CD14-positive monocyte (primary cell): Measurements from ENCODE around the gene TMEM242. TPM values are rescaled to one million over a fixed set of nuclear protein-coding genes. Genes with fewer than 3 reads are reported as not detected.

Source experiments
- DNase-seq, 3 donors: peaks; one replicate each; pipeline ENCODE4 v3.0.0-alpha.2; 2011 to 2022
- H2AFZ ChIP-seq: 2 replicates; pipeline ENCODE4 v1.6.0; 2012; ENCODE audit warnings: mild to moderate bottlenecking, low read depth, low read length, inconsistent platforms; ENCODE audit not compliant: insufficient read depth, poor library complexity, severe bottlenecking
- H3K27ac ChIP-seq, 2 donors: 1 replicate in 1 of 2; 2 replicates in 1 of 2; pipeline ENCODE4 v1.5.1; 2012 to 2013; ENCODE audit warnings: low read length in 2 of 2, control low read depth in 1 of 2, inconsistent platforms in 1 of 2, low read depth in 1 of 2, mild to moderate bottlenecking in 1 of 2
- H3K27me3 ChIP-seq, 2 donors: one replicate each; pipeline versions ENCODE4 v1.6.0 to v1.6.1; 2011 to 2013; ENCODE audit warnings: low read length in 2 of 2; ENCODE audit not compliant: control insufficient read depth in 2 of 2, insufficient read depth in 2 of 2
- H3K36me3 ChIP-seq, 2 donors: replicated peaks in 1 of 2; 1 replicate in 1 of 2; 2 replicates in 1 of 2; pipeline versions ENCODE4 v1.5.1 to v1.6.1; 2012 to 2013; ENCODE audit warnings: low read length in 2 of 2, control low read depth in 1 of 2, inconsistent platforms in 1 of 2, mild to moderate bottlenecking in 1 of 2; ENCODE audit not compliant: insufficient read depth in 2 of 2, control insufficient read depth in 1 of 2
- H3K4me1 ChIP-seq, 2 donors: 1 replicate in 1 of 2; 2 replicates in 1 of 2; pipeline versions ENCODE4 v1.5.1 to v1.6.1; 2012 to 2013; ENCODE audit warnings: low read length in 2 of 2, control low read depth in 1 of 2, inconsistent platforms in 1 of 2, mild to moderate bottlenecking in 1 of 2, moderate library complexity in 1 of 2; ENCODE audit not compliant: insufficient read depth in 2 of 2, control insufficient read depth in 1 of 2
- H3K4me2 ChIP-seq: replicated peaks from 2 replicates; pipeline ENCODE3; 2012; ENCODE audit warnings: low read length, moderate library complexity, mild to moderate bottlenecking; ENCODE audit not compliant: poor library complexity, severe bottlenecking; ENCODE audit errors: extremely low read depth
- H3K4me3 ChIP-seq, 3 experiments: fragments of 200-600 bp in 1 of 3; sonication (generic) in 1 of 3; replicated peaks in 1 of 3; 1 replicate in 2 of 3; 2 replicates in 1 of 3; pipeline ENCODE4 v1.5.1; 2011 to 2013; ENCODE audit warnings: low read length in 3 of 3, mild to moderate bottlenecking in 3 of 3, control low read depth in 2 of 3, low read depth in 2 of 3, inconsistent platforms in 1 of 3, moderate library complexity in 1 of 3
- H3K79me2 ChIP-seq: 2 replicates; pipeline ENCODE4 v1.6.0; 2012; ENCODE audit warnings: mild to moderate bottlenecking, control low read depth, inconsistent platforms, low read length, moderate library complexity; ENCODE audit not compliant: insufficient read depth
- H3K9ac ChIP-seq: 2 replicates; pipeline ENCODE4 v1.6.0; 2017; ENCODE audit warnings: low read length, mild to moderate bottlenecking; ENCODE audit not compliant: insufficient read depth, poor library complexity, severe bottlenecking
- H3K9me3 ChIP-seq, 2 donors: replicated peaks in 1 of 2; 1 replicate in 1 of 2; 2 replicates in 1 of 2; pipeline versions ENCODE4 v1.5.1 to v1.6.1; 2012 to 2013; ENCODE audit warnings: low read length in 2 of 2, control low read depth in 1 of 2; ENCODE audit not compliant: control insufficient read depth in 1 of 2, insufficient read depth in 1 of 2
- H4K20me1 ChIP-seq: 2 replicates; pipeline ENCODE4 v1.6.0; 2012; ENCODE audit warnings: mild to moderate bottlenecking, low read length, control low read depth, moderate library complexity; ENCODE audit not compliant: insufficient read depth
- H3K27ac Mint-ChIP-seq, 7 donors: one replicate each; pipeline ENCODE4 v1.8.0; 2020; ENCODE audit warnings: mild to moderate bottlenecking in 7 of 7, mixed read lengths in 7 of 7, moderate library complexity in 6 of 7, inconsistent platforms in 2 of 7
- H3K27me3 Mint-ChIP-seq, 3 donors: one replicate each; pipeline ENCODE4 v1.8.0; 2021 to 2022; ENCODE audit warnings: low read depth in 3 of 3, mild to moderate bottlenecking in 3 of 3, mixed read lengths in 3 of 3, moderate library complexity in 3 of 3, inconsistent platforms in 1 of 3
- H3K36me3 Mint-ChIP-seq, 2 donors: one replicate each; pipeline ENCODE4 v1.8.0; 2020; ENCODE audit warnings: mixed read lengths in 2 of 2, inconsistent platforms in 1 of 2, mild to moderate bottlenecking in 1 of 2
- H3K4me1 Mint-ChIP-seq: one replicate; pipeline ENCODE4 v1.8.0; 2020; ENCODE audit warnings: mild to moderate bottlenecking, mixed read lengths
- H3K4me3 Mint-ChIP-seq, 2 donors: one replicate each; pipeline ENCODE4 v1.8.0; 2020; ENCODE audit warnings: mild to moderate bottlenecking in 2 of 2, mixed read lengths in 2 of 2, moderate library complexity in 1 of 2
- H3K9me3 Mint-ChIP-seq, 7 donors: one replicate each; pipeline ENCODE4 v1.8.0; 2020 to 2022; ENCODE audit warnings: mixed read lengths in 7 of 7, mild to moderate bottlenecking in 6 of 7, moderate library complexity in 6 of 7, inconsistent platforms in 2 of 7
- WGBS: methylation state at CpG from one replicate; pipeline ENCODE4 v1.1.5; 2013; ENCODE audit warnings: missing lambda C conversion rate; ENCODE audit not compliant: insufficient coverage; 5-methylcytosine and 5-hydroxymethylcytosine counted together
- intact Hi-C, 2 donors: fragments of 100-400 bp; cut with micrococcal nuclease; formaldehyde crosslinking; loops; one replicate each; pipeline versions ENCODE4 v1.15.0 to v1.15.1; 2023
- polyA plus RNA-seq, 3 donors: library from polyadenylated mRNA; depleted of rRNA in 1 of 3; unstranded in 2 of 3; stranded (reverse) in 1 of 3; fragments of 300-500 nt in 2 of 3; fragments of >200 nt in 1 of 3; fragmentation: Illumina TruSeq in 2 of 3; gene quantifications; 1 replicate in 2 of 3; 2 replicates in 1 of 3; pipeline ENCODE4 v1.2.3, GENCODE V29; 2012 to 2021
- TF ChIP-seq, protein P1 (sequence below): fragments of 200-600 bp; IDR thresholded peaks from one replicate; pipeline ENCODE4 v1.8.0; 2022; ENCODE audit warnings: antibody characterized with exemption, mild to moderate bottlenecking

The TMEM242 gene
- polyA plus RNA-seq, 3 donors: 5.6 to 9.8 (median 8.3) TPM

DNA sequence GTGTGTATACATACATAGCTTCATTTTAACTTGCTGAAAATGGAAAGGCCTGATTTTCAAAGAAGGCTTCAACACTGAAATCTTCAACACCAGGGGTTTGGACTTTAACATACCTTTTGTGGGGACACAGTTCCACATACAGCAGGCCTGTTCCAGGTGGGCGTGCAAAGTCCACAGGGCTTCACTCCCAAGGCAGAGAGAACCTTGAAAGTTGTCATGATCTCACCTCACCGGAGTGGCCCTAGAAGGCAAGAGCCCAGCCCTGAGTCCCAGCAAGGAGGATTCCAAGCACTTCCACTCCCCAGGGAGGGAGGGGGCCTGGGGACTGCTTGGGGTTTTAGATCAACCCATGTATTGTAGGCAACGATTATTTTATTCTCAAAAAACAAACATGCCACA lies 47.2 kb downstream of the TMEM242 start:
- Histone ChIP-seq H3K4me2 (no peak overlapping the region), H3K9me3 (no peaks in the 10 kb centered on the region), H3K27me3 (peaks cover 0 to 10% of the 10 kb centered on the region in 2 donors), H3K4me1 (peaks cover 13 to 17% of the 10 kb centered on the region in 2 donors), H3K36me3 (no peaks in the 10 kb centered on the region), H4K20me1 (no peaks in the 10 kb centered on the region), H3K27ac (no peak overlapping the region), H3K9ac (no peak overlapping the region), H2AFZ (no peak overlapping the region), H3K4me3 (no peak overlapping the region), H3K79me2 (no peaks in the 10 kb centered on the region)
- 88% methylated on average over 1 of the region's 3 CpGs for WGBS
- no peak for DNase-seq
- intact Hi-C loops: no loop called here
- Mint-ChIP-seq H3K36me3 (no peaks in the 10 kb centered on the region), H3K9me3 (peaks cover 0 to 3% (median 0%) of the 10 kb centered on the region in 7 donors), H3K4me1 (peaks cover 11% of the 10 kb centered on the region), H3K27me3 (peaks cover 11 to 15% (median 13%) of the 10 kb centered on the region in 3 donors), H3K4me3 (no peak overlapping the region), H3K27ac (no peak overlapping the region)
- TF ChIP-seq, protein P1, sequence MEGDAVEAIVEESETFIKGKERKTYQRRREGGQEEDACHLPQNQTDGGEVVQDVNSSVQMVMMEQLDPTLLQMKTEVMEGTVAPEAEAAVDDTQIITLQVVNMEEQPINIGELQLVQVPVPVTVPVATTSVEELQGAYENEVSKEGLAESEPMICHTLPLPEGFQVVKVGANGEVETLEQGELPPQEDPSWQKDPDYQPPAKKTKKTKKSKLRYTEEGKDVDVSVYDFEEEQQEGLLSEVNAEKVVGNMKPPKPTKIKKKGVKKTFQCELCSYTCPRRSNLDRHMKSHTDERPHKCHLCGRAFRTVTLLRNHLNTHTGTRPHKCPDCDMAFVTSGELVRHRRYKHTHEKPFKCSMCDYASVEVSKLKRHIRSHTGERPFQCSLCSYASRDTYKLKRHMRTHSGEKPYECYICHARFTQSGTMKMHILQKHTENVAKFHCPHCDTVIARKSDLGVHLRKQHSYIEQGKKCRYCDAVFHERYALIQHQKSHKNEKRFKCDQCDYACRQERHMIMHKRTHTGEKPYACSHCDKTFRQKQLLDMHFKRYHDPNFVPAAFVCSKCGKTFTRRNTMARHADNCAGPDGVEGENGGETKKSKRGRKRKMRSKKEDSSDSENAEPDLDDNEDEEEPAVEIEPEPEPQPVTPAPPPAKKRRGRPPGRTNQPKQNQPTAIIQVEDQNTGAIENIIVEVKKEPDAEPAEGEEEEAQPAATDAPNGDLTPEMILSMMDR: no peak

DNA sequence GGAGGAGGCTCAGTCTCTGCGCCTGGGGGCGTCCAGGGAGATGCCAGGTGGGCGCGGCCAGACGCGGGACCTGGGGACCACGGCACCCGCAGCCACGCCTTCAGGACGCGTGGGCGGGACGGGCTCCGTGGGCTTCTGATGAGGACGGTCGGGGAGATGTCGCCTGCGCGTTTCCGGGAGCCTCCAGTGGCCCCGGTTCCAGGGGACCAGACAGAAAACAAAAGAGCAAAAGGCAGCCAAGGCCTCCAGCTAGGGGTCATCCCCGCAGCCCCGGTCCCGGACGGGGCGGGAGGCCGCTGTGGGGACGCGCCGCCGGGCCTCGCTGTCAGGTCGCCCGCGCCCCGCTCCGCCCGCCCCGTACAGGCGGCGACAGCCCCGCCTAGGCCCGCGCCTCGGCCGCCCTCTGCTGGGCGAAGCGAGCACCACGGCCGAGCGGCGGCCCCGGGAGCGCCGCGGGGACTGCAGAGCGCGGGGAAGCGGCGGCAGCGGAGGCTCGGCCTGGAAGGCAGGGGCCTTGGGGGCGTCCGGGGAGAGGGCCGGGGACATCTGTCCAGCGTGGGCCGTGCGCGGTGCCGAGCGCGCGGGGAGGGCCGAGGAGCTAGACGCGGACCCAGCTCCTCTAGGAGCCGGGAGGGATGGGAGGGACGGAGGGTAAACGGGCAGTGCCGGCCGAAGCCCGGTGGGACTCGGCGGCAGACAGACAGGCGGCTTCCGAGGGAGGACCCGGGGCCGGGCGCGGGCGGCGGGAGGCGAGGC lies 48.7 kb downstream of the TMEM242 start:
- peak; percentile 53 to 72 (median 70) for DNase-seq
- WGBS: under 1% methylated on average over 93 of the region's 93 CpGs
- Mint-ChIP-seq H3K36me3 (no peaks in the 10 kb centered on the region), H3K9me3 (peaks cover 0 to 8% (median 6%) of the 10 kb centered on the region in 7 donors), H3K4me3 (peak overlapping the region; percentile 88 to 96), H3K4me1 (peaks cover 11% of the 10 kb centered on the region), H3K27ac (peak overlapping the region in 6 of 7 donors; percentile 46 to 87 (median 78)), H3K27me3 (peaks cover 14 to 16% (median 14%) of the 10 kb centered on the region in 3 donors)
- Histone ChIP-seq H3K27ac (no peak overlapping the region), H4K20me1 (no peaks in the 10 kb centered on the region), H3K4me1 (peaks cover 13 to 17% of the 10 kb centered on the region in 2 donors), H3K79me2 (no peaks in the 10 kb centered on the region), H2AFZ (peak overlapping the region; percentile 96), H3K4me3 (peak overlapping the region; percentile 65 to 90 (median 82)), H3K4me2 (peak overlapping the region; percentile 83), H3K9me3 (peaks cover 0 to 6% of the 10 kb centered on the region in 2 donors), H3K36me3 (no peaks in the 10 kb centered on the region), H3K9ac (peak overlapping the region; percentile 74), H3K27me3 (peaks cover 0 to 10% of the 10 kb centered on the region in 2 donors)
- intact Hi-C loops: no loop called here
- TF ChIP-seq, protein P1: peak; percentile 88
